ENCODE results near the gene APOC1. TPM values are rescaled to one million over a fixed set of nuclear protein-coding genes. Genes with fewer than 3 reads are reported as not detected.
"Not testable (repeated sequence)": the region's sequence is repeated elsewhere in the genome, so short reads cannot be mapped to it uniquely, and the experiment has no call there.

Gene APOC1
- 1.7 TPM for total RNA-seq
- long read RNA-seq, partial matches to known transcripts: 0 of 1 reads
- long read RNA-seq, other reads (novel, unspliced or antisense): 0 of 1 reads

DNA sequence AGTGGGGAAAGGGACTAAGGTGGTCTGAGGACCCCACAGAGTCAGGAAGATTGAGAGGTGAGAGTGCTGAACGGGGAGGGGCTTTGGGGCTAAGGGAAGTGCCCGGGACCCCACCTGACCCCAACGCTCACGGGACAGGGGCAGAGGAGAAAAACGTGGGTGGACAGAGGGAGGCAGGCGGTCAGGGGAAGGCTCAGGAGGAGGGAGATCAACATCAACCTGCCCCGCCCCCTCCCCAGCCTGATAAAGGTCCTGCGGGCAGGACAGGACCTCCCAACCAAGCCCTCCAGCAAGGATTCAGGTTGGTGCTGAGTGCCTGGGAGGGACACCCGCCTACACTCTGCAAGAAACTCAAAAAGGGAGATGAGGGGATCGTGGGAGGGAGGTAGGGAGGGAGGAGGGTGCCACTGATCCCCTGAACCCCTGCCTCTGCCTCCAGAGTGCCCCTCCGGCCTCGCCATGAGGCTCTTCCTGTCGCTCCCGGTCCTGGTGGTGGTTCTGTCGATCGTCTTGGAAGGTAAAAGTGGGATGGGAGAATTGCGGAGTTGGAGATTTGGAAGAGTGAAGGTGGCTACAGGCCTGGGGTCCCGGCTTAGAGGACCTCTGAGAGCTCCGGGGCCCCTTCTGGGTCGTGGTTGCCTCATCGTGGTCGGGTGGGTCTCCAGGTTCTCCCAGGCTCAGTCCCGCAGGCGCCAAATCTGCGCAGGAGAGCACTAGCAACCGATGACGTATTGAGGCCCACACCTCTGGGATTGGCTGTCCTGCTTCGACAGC is at the start of gene APOC1:
Gene APOC1 (plus strand): TSS at position 176 of the 774 bp plus-strand sequence. CDS start 284 bp downstream, at position 460.
- peak; percentile 88 for DNase-seq
- ATAC-seq: peak; percentile 93
- intact Hi-C loops (cut with micrococcal nuclease): not testable (repeated sequence)

DNA sequence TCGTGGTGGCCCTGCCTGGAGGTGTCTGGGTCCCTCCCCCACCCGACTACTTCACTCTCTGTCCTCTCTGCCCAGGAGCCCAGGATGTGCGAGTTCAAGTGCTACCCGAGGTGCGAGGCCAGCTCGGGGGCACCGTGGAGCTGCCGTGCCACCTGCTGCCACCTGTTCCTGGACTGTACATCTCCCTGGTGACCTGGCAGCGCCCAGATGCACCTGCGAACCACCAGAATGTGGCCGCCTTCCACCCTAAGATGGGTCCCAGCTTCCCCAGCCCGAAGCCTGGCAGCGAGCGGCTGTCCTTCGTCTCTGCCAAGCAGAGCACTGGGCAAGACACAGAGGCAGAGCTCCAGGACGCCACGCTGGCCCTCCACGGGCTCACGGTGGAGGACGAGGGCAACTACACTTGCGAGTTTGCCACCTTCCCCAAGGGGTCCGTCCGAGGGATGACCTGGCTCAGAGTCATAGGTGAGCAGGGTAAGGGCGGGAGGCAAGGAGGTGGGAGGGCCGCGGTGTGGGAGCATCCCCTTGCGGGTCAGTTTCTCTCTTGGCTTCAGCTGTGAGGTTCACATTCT is 49.1 kb upstream of the APOC1 start:
- no peak for ATAC-seq
- DNase-seq: no peak
- intact Hi-C loops (cut with micrococcal nuclease): no loop called here

DNA sequence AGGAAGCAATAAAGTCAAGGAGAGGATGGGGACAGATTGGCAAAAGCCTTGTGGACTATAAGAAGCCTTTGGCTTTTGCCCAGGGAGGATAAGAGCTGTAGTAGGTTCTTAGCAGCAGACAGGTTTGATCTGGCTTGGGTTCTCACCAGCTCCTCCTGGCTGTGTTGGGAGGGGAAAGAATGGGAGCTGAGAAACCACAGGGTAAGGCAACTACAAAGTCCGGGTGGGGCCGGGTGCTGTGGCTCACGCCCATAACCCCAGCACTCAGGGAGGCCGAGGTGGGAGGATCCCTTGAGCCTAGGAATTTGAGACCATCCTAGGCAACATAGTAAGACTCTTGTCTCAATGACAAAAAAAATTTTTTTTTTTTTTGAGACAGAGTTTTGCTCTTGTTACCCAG is 47.7 kb upstream of the APOC1 start:
- intact Hi-C loops (cut with micrococcal nuclease): no loop called here
- no peak for DNase-seq
- no peak for ATAC-seq

DNA sequence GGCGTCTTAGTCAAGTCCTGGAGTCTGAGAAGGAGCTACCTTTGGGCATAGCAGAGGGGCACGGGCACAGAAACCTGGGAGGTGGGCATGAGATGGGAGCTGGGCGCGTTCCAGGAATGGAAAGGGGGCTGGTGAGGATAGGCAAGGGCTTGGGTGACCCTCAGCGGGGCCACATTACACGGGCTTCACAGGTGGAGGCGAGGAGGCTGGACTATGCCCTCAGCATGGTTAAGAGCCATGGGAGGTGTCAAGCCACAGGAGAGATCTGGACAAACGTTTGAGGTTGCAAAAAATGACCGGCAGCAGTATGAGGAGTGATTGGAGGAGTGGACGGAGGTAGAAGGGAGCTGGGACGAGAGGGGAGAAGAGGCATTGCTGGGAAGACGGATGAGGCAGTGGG is 46.8 kb upstream of the APOC1 start:
- ATAC-seq (no peak), DNase-seq (no peak)
- intact Hi-C loops (cut with micrococcal nuclease): no loop called here

DNA sequence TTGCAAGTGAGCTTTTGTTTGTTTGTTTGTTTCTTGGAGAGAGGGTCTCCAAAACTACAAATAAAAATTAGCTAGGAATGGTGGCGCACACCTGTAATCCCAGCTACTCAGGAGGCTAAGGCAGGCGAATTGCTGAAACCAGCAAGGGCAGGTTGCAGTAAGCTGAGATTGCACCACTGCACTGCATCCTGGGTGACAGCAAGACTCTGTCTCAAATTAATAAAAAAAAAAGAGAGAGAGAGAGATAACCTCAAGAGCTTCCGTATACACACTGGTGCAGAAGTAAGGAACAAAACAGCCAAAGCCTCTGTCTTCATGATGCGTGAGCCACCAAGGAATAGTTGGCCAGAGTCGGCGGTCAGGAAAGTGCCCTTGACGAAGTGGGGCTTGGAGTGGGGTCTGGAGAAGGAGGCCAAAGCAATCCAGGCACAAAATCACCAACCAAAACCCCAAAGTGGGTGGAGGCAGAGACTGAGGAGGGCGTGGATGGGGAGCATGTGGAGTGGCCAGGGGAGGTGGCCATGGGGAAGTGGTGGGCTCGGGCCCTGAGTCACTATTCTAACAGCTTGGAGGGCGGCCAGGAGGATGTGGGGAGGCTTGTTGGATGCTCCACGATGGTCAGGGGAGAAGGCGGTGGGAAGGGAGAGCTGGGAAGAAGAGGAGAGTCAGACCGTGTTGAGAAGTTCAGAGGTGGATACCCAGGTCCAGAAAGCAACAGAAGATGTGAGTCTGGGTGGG is 44.5 kb upstream of the APOC1 start:
- intact Hi-C loops (cut with micrococcal nuclease): no loop called here
- ATAC-seq (peak; percentile 41), DNase-seq (no peak)

DNA sequence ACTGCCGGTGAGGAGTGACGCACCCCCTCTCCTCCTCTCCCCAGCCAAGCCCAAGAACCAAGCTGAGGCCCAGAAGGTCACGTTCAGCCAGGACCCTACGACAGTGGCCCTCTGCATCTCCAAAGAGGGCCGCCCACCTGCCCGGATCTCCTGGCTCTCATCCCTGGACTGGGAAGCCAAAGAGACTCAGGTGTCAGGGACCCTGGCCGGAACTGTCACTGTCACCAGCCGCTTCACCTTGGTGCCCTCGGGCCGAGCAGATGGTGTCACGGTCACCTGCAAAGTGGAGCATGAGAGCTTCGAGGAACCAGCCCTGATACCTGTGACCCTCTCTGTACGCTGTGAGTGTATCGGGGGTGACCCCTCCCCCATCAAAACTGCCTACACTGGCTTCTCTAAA is 42.6 kb upstream of the APOC1 start:
- no peak for DNase-seq
- intact Hi-C loops (cut with micrococcal nuclease): no loop called here
- ATAC-seq: no peak

- DNase-seq (no peak), ATAC-seq (no peak)
- intact Hi-C loops (cut with micrococcal nuclease): no loop called here
Observed at GRCh38 chr19:44872661-44873060, 41.7 kb upstream of the APOC1 start.

GRCh38 chr19:44874317-44874716 is 40.1 kb upstream of the APOC1 start:
- ATAC-seq: no peak
- intact Hi-C loops (cut with micrococcal nuclease): no loop called here
- no peak for DNase-seq

GRCh38 chr19:44875666-44876451 is 38.5 kb upstream of the APOC1 start:
- DNase-seq (no peak), ATAC-seq (peak; percentile 14)
- intact Hi-C loops (cut with micrococcal nuclease): no loop called here

GRCh38 chr19:44876930-44877535 is 37.4 kb upstream of the APOC1 start:
- DNase-seq: no peak
- peak; percentile 16 for ATAC-seq
- intact Hi-C loops (cut with micrococcal nuclease): no loop called here

DNA sequence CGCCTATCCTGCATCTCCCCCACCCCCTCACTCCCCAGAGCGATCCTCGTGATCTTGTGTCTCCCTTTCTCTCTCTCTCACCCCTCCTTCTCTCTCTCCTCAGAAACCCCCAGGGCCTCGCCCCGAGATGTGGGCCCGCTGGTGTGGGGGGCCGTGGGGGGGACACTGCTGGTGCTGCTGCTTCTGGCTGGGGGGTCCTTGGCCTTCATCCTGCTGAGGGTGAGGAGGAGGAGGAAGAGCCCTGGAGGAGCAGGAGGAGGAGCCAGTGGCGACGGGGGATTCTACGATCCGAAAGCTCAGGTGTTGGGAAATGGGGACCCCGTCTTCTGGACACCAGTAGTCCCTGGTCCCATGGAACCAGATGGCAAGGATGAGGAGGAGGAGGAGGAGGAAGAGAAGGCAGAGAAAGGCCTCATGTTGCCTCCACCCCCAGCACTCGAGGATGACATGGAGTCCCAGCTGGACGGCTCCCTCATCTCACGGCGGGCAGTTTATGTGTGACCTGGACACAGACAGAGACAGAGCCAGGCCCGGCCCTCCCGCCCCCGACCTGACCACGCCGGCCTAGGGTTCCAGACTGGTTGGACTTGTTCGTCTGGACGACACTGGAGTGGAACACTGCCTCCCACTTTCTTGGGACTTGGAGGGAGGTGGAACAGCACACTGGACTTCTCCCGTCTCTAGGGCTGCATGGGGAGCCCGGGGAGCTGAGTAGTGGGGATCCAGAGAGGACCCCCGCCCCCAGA is 36.1 kb upstream of the APOC1 start:
- intact Hi-C loops (cut with micrococcal nuclease): no loop called here
- DNase-seq: no peak
- no peak for ATAC-seq

- intact Hi-C loops (cut with micrococcal nuclease): no loop called here
- no peak for ATAC-seq
- no peak for DNase-seq
Observed at GRCh38 chr19:44879309-44880065, 34.9 kb upstream of the APOC1 start.

GRCh38 chr19:44882063-44882462 is 32.3 kb upstream of the APOC1 start:
- DNase-seq (no peak), ATAC-seq (no peak)
- intact Hi-C loops (cut with micrococcal nuclease): no loop called here

- intact Hi-C loops (cut with micrococcal nuclease); ATAC-seq; DNase-seq: not testable (repeated sequence)
Observed at GRCh38 chr19:44882619-44883397, 31.6 kb upstream of the APOC1 start.

GRCh38 chr19:44883922-44884321 is 30.5 kb upstream of the APOC1 start:
- ATAC-seq: no peak
- DNase-seq: no peak
- intact Hi-C loops (cut with micrococcal nuclease): no loop called here

GRCh38 chr19:44884566-44884965 is 29.8 kb upstream of the APOC1 start:
- no peak for DNase-seq
- intact Hi-C loops (cut with micrococcal nuclease): no loop called here
- ATAC-seq: no peak

- intact Hi-C loops (cut with micrococcal nuclease): no loop called here
- DNase-seq (no peak), ATAC-seq (no peak)
Observed at GRCh38 chr19:44886141-44886540, 28.3 kb upstream of the APOC1 start.
